Activated naive CD8-positive, alpha-beta T cell treated with anti-CD3 and anti-CD28 coated beads, Interleukin-2, amount 50 U/mL, for 16 hours (primary cell): Measurements from ENCODE around the gene KLF15.
"Not testable (repeated sequence)": the region's sequence is repeated elsewhere in the genome, so short reads cannot be mapped to it uniquely, and the experiment has no call there.

Source experiments
- DNase-seq: peaks from one replicate; pipeline ENCODE4 v3.0.0-alpha.2; 2020; ENCODE audit warnings: low read depth, low spot score

The KLF15 gene

DNA sequence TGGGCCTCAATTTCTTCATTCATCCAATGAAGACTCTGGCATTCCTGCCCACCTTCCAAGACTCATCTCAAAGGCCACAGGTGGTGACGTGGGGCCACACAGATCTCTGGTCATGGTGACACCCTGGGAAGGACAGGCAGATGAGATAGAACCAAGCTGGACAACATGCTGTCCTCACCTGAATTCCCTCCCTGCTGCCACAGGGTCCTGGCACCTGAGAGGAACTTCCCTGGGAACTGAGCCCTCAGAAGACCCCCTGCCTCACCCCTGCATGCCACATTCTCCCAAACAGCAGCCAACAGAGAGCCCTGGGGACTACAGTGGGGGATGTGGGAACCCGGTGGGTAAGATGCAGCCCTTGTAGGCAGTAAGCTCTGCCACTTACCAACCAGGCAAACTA is 10.7 kb downstream of the KLF15 start:
- DNase-seq: no peak

DNA sequence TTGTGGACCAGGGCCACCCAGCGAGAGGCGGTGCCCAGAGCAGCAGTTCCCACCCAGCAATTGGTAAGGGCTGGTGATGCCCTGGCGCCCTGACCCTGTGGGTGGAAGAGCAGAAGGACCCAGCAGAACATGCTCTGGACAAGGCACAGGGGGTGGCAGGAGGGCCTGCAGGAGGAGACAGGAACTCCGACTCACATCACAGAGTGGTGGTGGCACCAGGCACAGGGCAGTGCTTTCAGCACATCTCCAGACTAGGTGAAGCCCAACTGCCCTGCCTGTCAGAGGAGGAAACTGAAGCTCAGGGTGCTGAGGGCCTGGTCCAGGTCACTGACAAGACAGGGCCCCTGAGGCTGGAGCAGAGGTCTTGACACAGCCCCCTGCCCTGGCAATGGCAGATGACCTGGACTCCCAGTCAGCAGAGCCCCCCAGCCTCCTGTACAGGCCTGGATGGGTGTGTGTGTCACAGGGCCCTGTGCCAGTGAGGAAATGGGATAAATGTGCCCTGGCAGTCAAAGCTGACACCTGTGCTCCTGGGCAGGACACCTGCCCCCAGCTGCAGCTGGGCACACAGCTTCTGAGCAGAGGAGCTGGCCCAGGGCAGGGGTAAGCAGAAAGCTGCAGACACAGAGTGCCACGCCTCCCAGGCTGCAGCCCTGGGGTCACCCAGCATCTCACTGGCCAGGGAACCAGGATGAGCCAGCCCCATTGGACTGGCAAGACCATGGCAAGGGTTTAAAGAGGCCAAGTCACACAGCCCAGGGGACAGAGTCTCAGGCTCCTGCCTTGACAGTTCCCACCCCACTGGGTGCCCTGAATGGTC is 11.4 kb downstream of the KLF15 start:
- DNase-seq: no peak

GRCh38 chr3:126345231-126345630 is 12.0 kb downstream of the KLF15 start:
- DNase-seq: no peak

DNA sequence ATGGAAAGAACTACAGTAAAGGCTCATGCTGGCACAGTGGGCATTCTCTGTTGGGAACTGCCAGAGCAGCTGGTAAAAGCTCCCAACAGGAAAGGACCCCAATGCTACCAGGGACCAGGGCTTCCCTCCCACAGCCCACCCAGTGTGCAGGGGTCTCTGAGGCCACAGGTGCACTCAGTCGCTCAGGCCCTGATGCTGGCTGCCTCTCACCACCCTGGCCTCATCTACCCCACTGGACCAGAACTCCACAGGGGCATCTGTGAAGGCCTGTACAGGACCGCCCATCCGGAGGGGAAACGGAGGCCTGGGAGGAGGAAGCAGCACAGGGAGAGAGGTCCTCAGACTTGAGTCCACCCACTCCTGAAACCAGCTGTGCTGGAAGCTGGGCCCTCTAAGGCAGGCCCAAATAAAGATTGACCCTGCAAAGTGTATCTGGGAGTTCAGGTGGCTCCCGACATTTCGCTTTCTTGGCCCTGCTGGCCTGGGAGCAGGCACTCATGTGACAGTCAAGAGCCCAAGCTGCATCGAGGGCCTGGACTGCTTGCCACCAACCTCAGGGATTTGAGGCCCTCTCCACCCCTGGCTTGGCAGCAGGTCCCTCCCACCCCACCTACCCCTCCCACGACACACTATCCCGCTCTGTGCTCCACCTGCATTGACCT is 12.7 kb downstream of the KLF15 start:
- DNase-seq: no peak

GRCh38 chr3:126343649-126344035 is 13.6 kb downstream of the KLF15 start:
- DNase-seq: no peak

- DNase-seq: no peak
These were observed 14.1 kb downstream of the KLF15 start for GRCh38 chr3:126342991-126343648.

DNA sequence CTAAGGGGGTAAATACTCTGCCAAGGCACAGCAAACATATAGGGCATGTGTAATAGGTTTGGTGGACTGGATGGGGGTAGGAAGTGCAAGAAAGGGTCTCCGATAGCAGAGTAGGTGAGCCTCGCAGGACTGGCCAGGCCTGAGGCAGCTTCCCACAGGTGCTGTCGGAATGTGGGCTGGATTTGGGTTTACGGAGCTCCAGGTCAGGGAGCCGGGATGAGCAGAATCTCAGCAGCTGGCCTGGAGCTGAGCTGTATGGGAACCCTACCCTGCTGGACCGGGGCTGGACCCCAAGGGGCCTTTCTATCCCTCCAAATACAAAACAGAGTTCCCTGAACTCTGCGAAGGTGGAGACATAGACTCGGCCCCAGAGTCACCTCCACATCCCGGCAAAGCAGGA is 15.0 kb downstream of the KLF15 start:
- DNase-seq: no peak

- DNase-seq: no peak
These were observed 15.5 kb downstream of the KLF15 start for GRCh38 chr3:126341755-126342150.

DNA sequence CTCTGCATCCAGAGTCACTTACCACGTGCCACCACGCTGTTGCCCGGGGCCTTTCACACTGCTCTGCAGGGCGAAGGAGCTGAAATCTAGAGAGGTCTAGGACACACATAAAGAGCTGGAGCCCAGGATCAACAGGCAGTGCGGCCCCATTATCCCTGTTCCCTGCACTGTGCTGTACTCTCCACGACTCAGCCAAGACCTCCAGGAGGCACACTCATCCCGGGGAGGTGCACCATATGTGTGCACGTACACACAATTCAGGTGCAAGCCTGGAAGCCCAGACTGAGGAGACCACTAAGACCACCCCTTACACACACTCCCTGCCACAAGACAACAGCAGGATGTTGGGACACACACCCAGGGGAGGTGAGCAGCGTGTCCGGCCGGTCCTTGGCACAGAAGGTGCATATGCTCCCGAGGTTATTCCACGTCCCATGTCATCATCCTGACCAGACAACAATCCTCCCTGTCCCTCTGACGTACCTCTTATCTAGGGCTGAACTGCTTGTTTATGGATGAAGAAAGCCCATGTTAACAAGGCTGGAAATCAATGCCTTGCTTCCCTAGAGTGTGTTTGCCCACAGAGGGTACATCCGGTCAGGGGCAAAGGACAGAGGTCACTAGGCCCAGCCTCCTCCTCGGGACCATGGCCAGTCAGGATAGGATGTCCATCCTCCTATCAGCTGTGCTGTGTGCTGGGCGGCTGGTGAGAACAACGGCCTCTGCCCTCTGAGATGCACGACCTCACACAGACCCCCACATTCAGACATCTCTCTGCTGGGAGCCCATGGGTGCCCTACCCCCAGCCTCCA is 16.1 kb downstream of the KLF15 start:
- no peak for DNase-seq

DNA sequence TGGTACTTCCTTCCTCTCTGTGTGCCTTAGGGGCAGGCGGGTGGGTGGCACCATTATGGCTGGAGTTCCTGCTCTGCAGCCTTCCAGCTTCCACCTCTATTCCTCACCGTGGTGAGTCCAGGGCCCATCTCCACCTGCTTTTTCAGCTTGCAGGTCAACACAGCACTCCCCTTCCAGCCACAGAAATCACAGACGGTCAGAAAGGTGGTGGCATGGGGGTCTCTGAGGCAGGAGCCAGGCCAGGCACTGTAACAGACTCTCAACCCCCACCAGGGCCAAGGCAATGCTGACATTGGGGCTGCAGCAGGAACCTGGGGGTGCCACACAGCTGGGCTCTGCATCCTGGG is 16.6 kb downstream of the KLF15 start:
- DNase-seq: no peak

- no peak for DNase-seq
These were observed 17.1 kb downstream of the KLF15 start for GRCh38 chr3:126340081-126340511.

GRCh38 chr3:126339466-126339865 is 17.7 kb downstream of the KLF15 start:
- DNase-seq: no peak

DNA sequence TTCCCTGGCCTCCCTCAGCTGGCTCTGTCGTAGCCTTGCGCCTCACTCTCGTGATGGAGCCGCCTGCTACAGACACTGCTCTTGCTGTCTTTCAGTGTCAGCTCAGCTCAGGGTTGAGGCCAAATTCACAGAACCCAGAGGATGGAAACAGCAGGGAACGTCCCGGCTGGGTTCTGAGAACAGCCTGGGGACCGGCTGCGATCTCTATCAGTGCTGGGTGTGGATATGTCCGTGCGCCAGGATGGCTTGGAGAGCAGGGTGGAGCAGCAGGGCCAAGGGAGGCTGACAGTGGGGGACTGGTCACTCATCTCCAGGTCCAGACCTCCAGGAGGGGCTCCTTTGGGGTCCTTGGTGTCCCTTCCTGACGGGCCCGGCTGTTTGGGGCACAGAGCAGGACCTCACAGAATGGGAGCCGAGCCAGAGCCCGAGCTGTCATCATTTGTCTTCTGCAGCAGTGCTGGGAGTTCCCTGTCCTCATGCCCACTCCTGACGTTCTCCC is 18.4 kb downstream of the KLF15 start:
- no peak for DNase-seq

DNA sequence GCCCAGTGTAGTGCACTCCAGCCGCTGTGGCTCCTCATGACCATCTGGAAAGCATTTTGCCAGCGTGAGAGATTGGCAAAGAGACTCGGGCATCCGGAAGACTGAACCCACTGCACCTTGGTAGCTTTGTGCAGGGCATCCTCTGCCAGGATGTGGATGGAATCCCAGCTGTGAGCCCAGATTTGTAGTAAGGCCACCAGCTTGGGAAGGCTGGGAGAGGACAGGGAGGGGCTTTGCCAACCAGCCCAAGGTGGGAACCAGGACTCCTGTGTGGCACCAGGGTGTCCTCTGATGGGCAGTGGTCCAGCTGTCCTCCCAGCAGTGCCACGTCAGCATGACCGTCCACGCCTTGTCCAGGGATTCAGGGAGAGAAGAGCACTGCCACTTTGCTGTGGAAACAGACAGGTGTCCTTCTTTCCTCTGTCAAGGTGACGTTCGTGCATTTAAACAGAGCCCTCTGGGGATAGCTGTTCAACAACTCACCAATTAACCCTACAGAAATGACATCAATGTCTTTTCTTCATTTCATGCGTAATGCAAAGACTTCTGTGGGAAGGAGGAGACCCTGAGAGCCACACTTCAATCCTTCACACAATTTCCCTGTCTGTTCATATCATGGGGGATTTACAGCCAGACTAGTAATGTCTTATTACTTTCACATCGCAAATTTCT is 19.1 kb downstream of the KLF15 start:
- no peak for DNase-seq

- DNase-seq: not testable (repeated sequence)
These were observed 25.3 kb downstream of the KLF15 start for GRCh38 chr3:126331812-126332336.

- no peak for DNase-seq
These were observed 27.1 kb downstream of the KLF15 start for GRCh38 chr3:126329927-126330725.

- no peak for DNase-seq
These were observed 30.6 kb downstream of the KLF15 start for GRCh38 chr3:126326629-126327028.

DNA sequence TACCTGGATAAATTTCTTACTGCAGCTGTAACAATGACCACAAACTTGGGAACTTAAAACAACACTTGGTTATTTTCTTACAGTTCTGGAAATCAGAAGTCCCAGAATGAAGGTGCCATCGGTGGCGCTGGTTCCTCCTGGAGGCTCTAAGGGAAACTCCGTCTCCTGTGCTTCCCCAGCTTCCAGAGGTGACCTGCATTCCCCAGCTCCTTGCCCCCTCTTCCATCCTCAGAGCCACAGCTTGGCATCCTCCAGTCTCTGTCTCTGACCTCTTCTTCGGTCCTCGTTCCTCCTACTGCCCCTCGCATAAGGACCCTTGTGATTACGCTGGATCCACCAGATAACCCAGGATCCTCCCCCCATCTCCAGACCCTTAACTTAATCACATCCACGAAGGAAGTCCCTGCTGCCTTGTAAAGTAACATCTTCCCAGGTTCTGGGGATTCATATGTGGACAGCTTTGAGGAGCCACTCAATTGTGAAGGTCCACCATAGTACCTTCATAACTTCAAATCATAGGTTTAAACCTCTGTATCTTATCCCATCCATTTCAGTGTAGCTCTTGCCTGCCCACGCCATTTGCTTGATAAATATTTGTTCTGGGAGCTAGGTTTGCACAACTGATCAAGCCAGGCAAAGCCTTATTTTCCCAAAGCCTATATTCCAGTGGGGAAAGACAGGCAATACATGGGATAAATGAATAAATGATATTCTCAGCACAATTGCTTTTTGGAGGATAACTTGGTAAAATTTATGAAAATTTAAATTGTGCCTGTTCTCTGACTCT is 34.8 kb downstream of the KLF15 start:
- no peak for DNase-seq

DNA sequence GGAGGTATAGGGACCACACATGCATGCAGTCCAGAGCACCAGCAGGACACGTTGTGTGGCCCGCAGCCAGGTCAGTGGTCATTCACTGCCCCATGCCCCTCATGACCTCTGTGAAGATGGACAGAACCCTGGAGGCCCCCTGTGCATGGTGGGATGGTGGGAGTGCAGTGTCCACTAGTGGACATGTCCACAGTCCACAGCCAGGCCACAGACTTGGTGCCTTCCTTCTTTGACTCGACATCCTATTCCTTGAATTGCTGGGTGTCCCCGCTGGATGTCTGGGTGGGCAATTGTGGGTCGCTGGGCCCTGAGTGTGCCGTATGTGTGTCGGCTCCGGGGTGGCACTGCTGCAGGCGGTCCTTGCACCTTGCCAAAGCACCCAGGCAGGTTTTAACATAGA is 35.7 kb downstream of the KLF15 start:
- DNase-seq: no peak
